ENCODE data around the gene SECTM1.

The SECTM1 gene

DNA sequence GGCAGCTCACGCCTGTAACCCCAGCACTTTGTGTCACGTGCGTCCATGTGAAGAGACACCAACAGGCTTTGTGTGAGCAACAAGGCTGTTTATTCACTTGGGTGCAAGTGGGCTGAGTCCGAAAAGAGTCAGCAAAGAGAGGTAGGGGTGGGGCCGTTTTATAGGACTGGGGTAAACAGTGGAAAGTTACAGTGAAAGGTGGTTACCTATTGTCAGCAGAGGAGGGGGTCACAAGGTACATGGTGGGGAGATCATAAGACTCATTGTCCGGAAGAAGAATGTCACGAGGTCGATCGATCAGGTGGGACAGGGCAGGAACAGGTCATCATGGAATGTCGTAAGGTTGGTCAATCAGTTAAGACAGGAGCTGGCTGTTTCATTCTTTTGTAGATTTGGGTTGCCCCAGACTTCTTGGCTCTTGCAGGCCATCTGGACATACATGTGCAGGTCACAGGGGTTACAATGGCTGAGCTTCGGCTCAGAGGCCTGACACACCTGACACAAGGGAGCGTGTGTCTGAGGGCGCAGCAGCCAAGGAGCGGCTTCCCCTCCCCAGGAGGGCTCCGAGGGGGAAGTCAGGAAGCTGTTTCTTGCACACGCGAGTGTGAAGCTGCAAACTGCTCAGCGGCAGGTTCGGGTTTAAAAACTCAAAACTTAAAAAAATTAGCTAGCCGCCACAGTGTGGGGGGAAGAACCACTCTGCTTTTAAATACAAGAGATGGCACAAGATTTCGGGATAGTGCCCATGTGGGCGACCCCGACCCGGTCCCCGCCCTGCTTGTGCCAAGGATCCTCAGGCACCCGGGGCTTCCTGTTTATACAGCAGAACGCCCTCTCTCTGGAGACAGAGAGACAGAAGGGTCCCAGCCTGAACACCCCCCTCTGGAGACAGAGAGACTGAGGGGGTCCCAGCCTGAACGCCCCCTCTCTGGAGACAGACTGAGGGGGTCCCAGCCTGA, 13.1 kb upstream of the SECTM1 start:
- no peak for DNase-seq

DNA sequence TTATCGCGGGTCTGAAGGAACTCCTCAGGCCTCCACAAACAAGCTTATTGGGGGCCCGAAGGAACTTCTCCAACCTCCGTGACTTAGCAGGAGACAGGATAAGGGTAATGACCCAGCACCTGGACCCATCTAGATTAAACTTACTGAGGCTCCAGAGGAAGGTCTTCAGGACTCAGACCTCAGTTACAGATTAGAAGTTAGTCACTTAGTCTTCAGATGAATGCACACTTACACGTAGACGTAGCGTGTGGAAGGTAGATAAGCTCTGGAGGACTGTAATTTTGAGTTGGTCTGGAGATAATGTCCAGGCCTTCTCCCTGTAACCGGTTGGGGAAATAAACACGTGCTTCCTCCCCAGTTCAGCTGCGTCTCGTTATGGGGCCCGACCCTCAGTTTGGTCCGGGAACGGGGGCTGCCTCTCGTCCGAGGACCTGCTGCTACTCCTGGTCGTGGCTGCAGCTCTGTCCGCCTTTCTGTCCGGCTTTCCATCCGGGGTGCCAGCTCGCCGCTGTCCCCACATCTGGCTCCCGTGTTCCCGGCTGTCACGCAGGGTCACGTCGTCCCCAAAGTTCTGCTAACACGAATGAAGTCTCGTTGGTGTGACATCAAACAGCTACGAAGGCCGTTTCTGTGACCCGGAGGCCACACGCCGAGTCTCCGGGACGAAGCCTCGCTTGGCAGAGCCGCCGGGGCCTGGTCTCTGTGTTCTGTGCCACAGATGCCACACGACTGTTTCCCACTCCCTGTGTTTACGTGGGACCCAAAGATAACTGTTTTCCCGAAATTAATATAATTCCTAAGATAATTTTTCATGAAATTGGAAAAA, 11.8 kb upstream of the SECTM1 start:
- DNase-seq, result no peak

GRCh38 chr17:82344175-82344907, 10.8 kb upstream of the SECTM1 start:
- no peak for DNase-seq

DNA sequence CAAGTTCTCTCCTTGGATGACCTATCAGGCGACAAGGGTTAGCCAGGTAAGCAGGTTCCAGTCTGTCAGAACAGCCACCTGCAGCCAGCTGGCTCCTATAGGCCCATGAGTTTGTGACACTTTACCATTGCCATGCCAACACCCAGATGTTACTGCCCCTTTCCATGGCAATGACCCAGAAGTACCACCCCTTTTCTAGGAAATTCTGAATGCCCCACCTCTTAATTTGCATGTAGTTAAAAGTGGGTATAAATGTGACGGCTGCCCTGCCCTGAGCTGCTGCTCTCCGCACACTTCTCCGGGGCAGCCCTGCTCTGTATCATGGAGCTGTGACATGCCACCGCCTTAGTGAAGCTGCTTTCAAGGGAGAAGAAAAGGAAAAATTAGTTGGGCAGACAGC, 10.0 kb upstream of the SECTM1 start:
- DNase-seq, result no peak

DNA sequence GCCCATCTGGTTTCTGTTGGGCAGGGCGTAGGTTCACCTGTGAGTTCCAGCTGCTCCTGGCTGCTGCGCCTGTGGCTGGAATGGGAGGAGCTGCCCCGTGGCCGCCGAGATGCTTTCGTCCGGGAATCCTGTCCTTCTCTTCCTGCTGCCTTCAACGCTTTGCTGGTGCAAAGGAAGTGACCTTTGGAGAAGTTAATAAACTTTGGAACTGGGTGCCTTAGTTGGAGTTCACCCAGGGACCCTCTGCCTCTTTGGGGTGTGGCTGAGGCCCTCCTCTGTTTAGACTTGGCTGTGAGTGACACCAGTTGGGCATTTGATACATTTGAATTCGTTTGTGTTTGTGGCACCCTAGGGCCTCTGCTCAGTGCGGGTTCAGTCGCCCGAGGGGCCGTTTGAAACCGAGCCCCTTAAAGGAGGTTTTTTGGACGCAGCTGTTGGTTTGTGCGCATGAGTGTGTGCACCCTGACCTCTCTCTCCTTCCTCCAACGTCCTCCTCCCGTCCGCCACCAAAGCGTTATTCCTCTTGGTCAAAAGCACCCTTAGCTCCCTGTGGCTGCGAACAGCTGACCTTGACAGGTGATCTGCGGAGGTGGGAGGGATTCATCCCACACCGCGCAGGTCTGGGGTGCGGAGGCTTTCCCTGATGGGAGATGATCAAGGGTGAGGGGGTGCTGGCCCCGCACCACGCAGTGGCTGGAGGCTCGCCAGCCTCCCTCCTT, 9.0 kb upstream of the SECTM1 start:
- DNase-seq, result no peak

- DNase-seq, result no peak
Observed at GRCh38 chr17:82339634-82340580, 6.3 kb upstream of the SECTM1 start.

DNA sequence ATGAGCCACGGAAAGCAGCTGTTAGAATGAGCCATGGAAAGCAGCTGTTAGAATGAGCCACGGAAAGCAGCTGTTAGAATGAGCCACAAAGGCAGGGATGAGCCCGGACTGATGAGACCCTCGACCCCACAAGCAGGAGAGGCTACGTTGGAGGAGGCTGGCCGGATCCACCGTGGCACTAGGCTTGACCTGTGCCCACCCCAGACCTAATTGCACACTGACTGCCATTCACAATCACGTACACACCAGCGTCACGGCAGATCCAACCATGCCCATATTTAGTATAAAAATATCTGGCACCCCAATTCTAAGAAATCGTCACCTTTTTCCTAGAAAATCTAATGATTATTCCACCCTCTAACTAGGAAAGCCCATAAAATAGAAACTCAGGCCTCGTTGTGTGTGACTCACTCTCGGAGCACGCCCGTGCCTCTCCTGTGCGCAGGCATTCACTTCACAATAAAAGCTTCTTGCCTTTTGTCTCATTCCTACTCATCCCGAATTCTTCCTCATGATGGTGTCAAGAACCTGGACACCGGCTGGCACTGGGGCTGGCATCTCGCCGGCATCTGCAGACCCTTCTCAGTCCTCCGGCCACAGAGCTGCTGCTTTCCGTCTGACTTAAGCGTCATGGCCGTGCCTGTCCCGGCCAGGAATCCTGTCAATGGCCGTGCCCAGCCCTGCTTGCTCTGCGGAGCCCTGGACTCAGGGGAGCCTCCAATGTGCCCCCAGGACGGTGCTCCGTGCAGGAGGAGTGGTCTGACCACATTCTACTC, 5.5 kb upstream of the SECTM1 start:
- peak in 1 of 2 experiments; percentile 37 for DNase-seq

- DNase-seq, result no peak
Observed at GRCh38 chr17:82334622-82335394, 1.2 kb upstream of the SECTM1 start.

DNA sequence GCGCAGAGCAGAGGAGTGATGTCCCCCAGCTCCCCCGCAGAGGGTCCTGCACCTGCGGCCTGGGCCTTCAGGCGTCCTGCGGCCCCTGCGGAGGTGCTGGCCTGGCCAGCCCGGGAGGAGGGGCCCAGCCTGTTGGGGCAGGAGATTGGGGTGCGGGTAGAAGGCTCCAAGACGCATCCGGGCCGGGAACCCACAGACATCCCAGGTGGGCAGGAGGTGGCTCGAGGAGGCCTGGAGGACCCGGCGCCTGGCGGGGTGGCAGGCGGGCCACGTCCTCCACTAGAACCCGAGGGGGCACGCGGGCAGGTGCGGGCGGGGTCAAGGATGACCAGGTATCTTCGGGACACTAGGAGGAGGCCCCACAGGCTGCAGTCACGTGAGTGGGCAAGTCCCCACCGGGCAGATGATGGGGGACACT, 647 bp upstream of the SECTM1 start:
- DNase-seq, result no peak

DNA sequence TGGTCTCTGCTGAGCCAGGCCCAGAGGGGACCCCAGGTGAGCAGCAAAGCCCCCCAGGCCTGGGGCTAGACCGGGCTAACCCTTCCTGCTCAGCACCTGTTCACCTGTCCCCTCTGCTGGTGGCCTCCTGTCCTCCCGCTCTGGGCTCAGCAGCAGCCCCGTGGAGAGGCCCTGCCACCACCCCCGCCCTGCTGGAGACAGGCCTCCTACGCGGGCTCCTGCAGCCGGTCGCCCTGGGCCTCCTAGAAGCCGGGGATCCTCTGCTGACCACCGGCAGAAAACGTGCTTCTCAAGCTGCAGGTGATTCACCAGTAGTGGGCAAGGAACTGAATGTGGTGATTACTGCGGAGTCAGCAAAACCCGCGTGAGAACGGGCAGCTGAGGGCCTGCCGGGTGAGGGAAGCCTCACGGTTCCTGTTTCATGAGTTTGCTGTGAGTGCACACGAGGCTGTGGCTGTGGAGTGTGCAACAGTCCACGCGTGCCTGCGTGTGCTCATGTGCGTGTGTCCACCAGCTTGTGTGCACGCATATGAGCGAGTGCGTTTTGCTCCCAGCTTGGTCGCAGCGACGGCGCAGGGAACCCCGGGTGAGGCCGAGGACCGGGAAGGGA, 792 bp downstream of the SECTM1 start:
- no peak for DNase-seq

DNA sequence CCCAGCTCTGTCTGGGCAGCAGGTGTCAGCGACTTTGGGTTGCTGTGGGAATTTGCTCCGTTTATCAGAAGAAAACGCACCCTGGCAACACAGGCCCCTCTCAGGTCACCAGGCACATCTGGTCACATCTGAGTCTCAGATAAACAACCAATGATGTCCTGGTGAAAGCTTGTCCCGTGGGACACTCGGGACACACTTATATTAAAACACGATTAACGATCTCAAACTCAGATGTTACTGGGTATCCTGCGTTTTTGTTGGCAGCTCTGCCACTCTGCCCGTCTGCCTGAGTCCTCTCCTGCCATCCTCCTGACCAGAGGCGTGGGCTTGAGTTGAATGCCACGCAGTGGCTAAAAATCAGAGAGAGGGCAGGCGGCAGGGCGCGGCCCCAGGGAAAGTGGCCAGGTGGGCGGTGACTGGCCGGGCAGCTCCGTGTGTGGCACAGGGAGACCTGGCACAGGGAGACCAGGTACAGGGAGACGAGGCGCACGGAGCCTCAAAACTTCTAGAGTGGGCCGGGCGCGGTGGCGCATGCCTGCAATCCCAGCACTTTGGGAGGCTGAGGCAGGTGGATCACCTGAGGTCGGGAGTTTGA, 2.1 kb downstream of the SECTM1 start:
- no peak for DNase-seq

GRCh38 chr17:82330322-82331239, 3.0 kb downstream of the SECTM1 start:
- DNase-seq, result peak; percentile 97

DNA sequence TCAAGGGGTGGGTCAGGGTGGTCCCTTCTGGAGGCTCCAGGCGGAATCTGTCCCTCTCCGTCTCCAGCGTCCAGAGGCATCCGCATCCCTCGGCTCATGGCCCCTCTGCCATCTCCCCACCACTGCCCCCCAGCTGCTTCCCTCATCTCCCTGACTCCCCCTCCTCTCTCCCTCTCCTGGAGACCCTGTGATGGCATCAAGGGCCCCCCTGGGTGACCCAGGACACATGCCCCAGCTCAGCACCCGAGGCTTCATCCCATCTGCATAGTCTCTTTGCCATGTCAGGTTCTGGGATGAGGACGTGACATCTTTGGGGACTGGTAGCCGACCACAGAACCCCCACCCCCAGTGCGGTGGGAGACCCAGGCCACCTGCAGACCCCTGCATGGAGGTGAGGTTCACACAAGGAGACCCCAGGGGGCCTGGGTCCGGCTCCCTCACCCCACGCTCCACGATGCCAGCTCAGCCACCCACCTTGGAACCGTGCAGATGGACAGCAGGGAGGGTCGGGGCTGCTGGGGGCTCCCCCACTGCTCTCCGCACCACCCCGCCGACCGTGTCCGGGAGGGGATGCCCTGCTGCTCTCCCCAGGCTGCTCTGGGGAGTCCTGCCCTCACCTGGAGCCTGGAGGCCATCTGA, 3.8 kb downstream of the SECTM1 start:
- no peak for DNase-seq

DNA sequence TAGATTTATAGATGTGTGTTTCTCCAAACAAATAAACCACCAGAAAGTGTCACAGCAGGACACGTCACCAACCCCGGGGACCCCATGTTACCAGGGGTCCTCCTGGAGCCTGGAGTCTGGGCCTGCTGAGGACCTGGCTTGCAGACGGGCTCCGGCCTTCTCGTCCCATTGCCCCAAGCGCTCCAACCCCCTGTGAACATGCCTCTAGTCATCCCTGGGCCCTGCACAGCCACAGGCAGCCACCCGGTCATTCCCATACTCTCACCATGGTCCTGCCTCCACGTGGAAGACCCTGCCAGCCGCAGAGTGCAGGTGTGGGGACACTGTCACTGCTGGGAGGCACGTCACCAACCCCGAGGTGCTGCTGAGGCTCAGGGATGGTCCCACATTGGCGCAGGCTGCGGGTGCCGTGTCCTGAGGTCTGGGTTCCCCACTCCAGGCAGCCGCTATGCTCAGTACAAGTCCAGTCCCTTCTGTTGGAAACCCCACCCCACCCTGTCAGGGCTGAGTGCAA, 4.5 kb downstream of the SECTM1 start:
- no peak for DNase-seq

- no peak for DNase-seq
Observed at GRCh38 chr17:82328141-82328993, 5.2 kb downstream of the SECTM1 start.

DNA sequence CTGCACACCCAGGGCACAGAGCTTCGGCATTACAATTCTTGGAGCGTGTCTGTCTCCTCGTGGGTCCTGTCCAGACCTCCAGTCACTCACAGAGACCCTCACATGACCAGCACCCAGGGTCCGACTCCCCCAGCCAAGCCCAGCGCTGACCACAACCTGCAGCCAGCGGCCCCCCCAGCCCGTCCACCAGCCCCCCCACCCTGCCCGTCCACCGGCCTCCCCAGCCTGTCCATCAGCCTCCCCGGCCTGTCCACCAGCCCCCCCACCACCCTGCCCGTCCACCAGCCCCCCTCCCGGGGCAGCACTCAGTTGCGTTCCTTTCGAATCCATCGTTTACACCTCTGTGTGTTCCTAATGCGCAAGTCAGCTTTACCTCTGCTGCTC, 5.8 kb downstream of the SECTM1 start:
- no peak for DNase-seq

Data from SHP77 (cell line).